Measurements from ENCODE around the gene HOXC9. TPM values are rescaled to one million over a fixed set of nuclear protein-coding genes. Genes with fewer than 3 reads are reported as not detected.

HOXC9 gene
- total and polyA plus RNA-seq, 2 of the 4 experiments (the other 2 are of a cell fraction) = 0.26 TPM; not detected in 1

DNA sequence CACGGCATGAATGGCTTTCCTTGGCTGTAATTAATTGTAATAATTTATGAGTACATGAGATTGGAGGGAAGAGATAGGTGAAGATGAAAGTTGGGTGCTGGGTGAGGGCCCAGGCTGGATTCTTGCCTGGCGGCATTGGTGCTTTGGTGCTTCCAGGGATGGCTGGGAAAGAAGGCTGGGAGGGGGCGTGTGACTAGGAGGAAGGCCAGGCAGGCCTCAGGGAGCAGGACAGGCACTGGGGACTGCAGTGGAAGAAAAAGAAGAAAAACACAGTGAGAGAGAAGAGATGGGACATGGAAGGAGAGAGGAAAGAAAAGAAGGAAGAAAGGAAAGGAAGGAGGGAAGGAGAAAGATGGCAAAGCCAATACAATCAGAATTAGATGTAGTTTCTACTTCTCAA, 3.7 kb downstream of the HOXC9 start:
- in situ Hi-C loops (cut with MboI; ENCODE audit: low sequenced_read_pairs) = no loop called here
- BruUV-seq (replicated peaks) = no TSS peak

More for the DNA sequence above, 3.7 kb downstream of the HOXC9 start:
- intact Hi-C loops (cut with micrococcal nuclease) (loop anchor here (10.0 kb wide), 1 partner anchor 299 kb away; no protein-coding TSS in a partner anchor), dilution Hi-C loops (cut with HindIII; ENCODE audit: low sequenced_read_pairs, unreplicated experiment) (no loop called here)
- TF ChIP-seq CHD1 (IDR thresholded peaks at IDR 0.05; ENCODE audit: low read depth, low read length) (no peak), SMC3 (IDR thresholded peaks at IDR 0.05; ENCODE audit: low read depth, low read length) (no peak)
- TF ChIP-seq, protein P1, sequence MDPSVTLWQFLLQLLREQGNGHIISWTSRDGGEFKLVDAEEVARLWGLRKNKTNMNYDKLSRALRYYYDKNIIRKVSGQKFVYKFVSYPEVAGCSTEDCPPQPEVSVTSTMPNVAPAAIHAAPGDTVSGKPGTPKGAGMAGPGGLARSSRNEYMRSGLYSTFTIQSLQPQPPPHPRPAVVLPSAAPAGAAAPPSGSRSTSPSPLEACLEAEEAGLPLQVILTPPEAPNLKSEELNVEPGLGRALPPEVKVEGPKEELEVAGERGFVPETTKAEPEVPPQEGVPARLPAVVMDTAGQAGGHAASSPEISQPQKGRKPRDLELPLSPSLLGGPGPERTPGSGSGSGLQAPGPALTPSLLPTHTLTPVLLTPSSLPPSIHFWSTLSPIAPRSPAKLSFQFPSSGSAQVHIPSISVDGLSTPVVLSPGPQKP (IDR thresholded peaks at IDR 0.05; ENCODE audit: borderline replicate concordance, low read depth, low read length) = no peak
- no peak overlapping the region for H3K23ac ChIP-seq (ENCODE audit: low read depth, low read length)
- H2AK5ac ChIP-seq (ENCODE audit: low read depth, low read length) = no peak overlapping the region
- H2BK15ac ChIP-seq (ENCODE audit: low read depth, low read length) = no peak overlapping the region
- ATAC-seq (ENCODE audit: low read depth) = no peak
- no peak overlapping the region for H3K27ac ChIP-seq (ENCODE audit: insufficient read depth, low read length)
- no peaks in the 10 kb centered on the region for H3K36me3 ChIP-seq (ENCODE audit: control insufficient read depth, insufficient read depth, low read length)
- no peak overlapping the region for H2BK20ac ChIP-seq (ENCODE audit: low read depth, low read length)
- CTCF ChIA-PET = interaction anchor here (0.9 kb wide), 1 partner anchor 14 kb away, joined by 3 read pairs; no protein-coding TSS in a partner anchor
- H3K4me3 ChIP-seq (ENCODE audit: insufficient read depth, low read depth, low read length) = no peak overlapping the region
- H3K4me1 ChIP-seq (ENCODE audit: control insufficient read depth, insufficient read depth, low read length) = no peaks in the 10 kb centered on the region
- no peaks in the 10 kb centered on the region for H4K20me1 ChIP-seq (ENCODE audit: insufficient read depth, low read length)
- no peak overlapping the region for H3K18ac ChIP-seq (ENCODE audit: low read depth, low read length)
- H3K4ac ChIP-seq (ENCODE audit: low read depth, low read length) = no peak overlapping the region
- H2BK120ac ChIP-seq (ENCODE audit: low read depth, low read length) = no peak overlapping the region
- no peak overlapping the region for H4K8ac ChIP-seq (ENCODE audit: low read depth in 2 of 2, low read length in 2 of 2)
- H3K9ac ChIP-seq (ENCODE audit: low read depth, low read length) = no peak overlapping the region
- no peak overlapping the region for H3K56ac ChIP-seq (ENCODE audit: extremely low read depth, insufficient read depth, low read length)
- H3K27me3 ChIP-seq (ENCODE audit: control insufficient read depth, insufficient read depth, low read length) = peaks cover 94% of the 10 kb centered on the region
- no peak overlapping the region for H4K5ac ChIP-seq (ENCODE audit: low read depth, low read length)
- peaks cover 2% of the 10 kb centered on the region; the same call in 1 of the 2 replicates for H3K9me3 ChIP-seq (ENCODE audit: control insufficient read depth, insufficient read depth, low read length)
- no peak overlapping the region for H4K91ac ChIP-seq (ENCODE audit: insufficient read depth, low read depth, low read length)
- H2AFZ ChIP-seq (replicated peaks; ENCODE audit: low read length, poor library complexity) = no peak overlapping the region
- no peak for DNase-seq
- no peaks in the 10 kb centered on the region for H3K79me1 ChIP-seq (ENCODE audit: low read depth in 1 of 2, low read length in 2 of 2)
- no peak overlapping the region for H2BK5ac ChIP-seq (ENCODE audit: low read depth, low read length, poor library complexity, severe bottlenecking)
- no peak overlapping the region for H3K4me2 ChIP-seq (ENCODE audit: low read depth, low read length)
- no peak overlapping the region for H3K14ac ChIP-seq (replicated peaks; ENCODE audit: low read depth, low read length)
- WGBS, 2 experiments (ENCODE audit: extremely low coverage in 2 of 2, insufficient read length in 1 of 2) = 50% methylated on average over 1 of the region's 3 CpGs; no CpG with 5 or more reads in 1 of the 2 experiments
- POLR2A ChIA-PET (ENCODE audit: unreplicated experiment) = no interaction called here
- no peak overlapping the region for H2AK9ac ChIP-seq (replicated peaks; ENCODE audit: low read depth, low read length, poor library complexity)
- H3K9me1 ChIP-seq (ENCODE audit: insufficient read depth, low read length) = no peaks in the 10 kb centered on the region
